ENCODE results near the gene CCT3.

DNA sequence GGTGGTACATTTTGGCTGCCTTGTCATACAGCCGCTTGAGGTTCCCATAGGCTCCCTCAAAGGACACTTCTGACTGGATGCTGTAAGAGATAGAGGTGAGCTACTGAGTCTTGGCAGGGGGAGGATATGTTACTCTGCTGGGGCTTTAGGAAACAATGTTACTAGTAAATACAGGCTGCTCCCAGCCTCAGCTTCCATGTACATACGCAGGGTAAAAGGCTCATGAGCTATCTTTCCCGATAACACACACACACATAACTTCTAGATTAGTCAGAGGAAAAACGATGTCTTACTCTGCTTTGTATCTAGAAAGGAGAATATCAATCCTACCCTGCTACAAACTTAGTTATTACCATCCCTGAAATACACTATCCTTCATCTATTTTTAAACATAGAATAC lies 69.8 kb downstream of the CCT3 start:
- no peak for TF ChIP-seq POLR2A (IDR thresholded peaks at IDR 0.05)
- no peak for TF ChIP-seq CTCF (IDR thresholded peaks at IDR 0.05)
- no peak for TF ChIP-seq POLR2AphosphoS5 (IDR thresholded peaks at IDR 0.05)
- TF ChIP-seq EP300 (IDR thresholded peaks at IDR 0.05), result no peak
